ENCODE results near the gene CCDC180. TPM values are rescaled to one million over a fixed set of nuclear protein-coding genes. Genes with fewer than 3 reads are reported as not detected.

The CCDC180 gene
- polyA plus RNA-seq, 1 donor from 2014 or later: 5.8 TPM

- H3K79me2 ChIP-seq (replicated peaks; ENCODE audit: insufficient read depth, low read length): no peaks in the 10 kb centered on the region
- H4K20me1 ChIP-seq (ENCODE audit: insufficient read depth): no peaks in the 10 kb centered on the region
- H3K4me2 ChIP-seq (ENCODE audit: low read length): no peak overlapping the region
- TF ChIP-seq EP300 (conservative IDR thresholded peaks at IDR 0.05; ENCODE audit: poor library complexity, severe bottlenecking) (no peak), MXI1 (conservative IDR thresholded peaks at IDR 0.05; ENCODE audit: poor library complexity, severe bottlenecking) (no peak), POLR2AphosphoS5 (IDR thresholded peaks at IDR 0.05) (no peak), SMC3 (conservative IDR thresholded peaks at IDR 0.05; ENCODE audit: poor library complexity) (no peak), REST (IDR thresholded peaks at IDR 0.05; ENCODE audit: borderline replicate concordance) (no peak), RAD21 (conservative IDR thresholded peaks at IDR 0.05) (no peak), TAF1 (IDR thresholded peaks at IDR 0.05; ENCODE audit: low read depth) (no peak), EZH2 (IDR thresholded peaks at IDR 0.05; ENCODE audit: borderline replicate concordance, insufficient read depth, low read length, poor library complexity, severe bottlenecking) (no peak), CTCF (IDR thresholded peaks at IDR 0.05; ENCODE audit: poor library complexity, severe bottlenecking) (no peak)
- no peaks in the 10 kb centered on the region for H3K9me3 ChIP-seq (ENCODE audit: low read length)
- no peak overlapping the region for H3K27ac ChIP-seq (ENCODE audit: low read length)
- H2AFZ ChIP-seq (ENCODE audit: low read depth, low read length): no peak overlapping the region
- no peaks in the 10 kb centered on the region for H3K36me3 ChIP-seq (ENCODE audit: insufficient read depth, low read length)
- H3K4me3 ChIP-seq (ENCODE audit: low read length): no peak overlapping the region
- no peaks in the 10 kb centered on the region for H3K9me2 ChIP-seq (ENCODE audit: insufficient read depth, low read length)
- no peak overlapping the region for H3K9ac ChIP-seq (ENCODE audit: low read length)
- no peaks in the 10 kb centered on the region for H3F3A ChIP-seq (ENCODE audit: insufficient read depth, low read length, poor library complexity, severe bottlenecking)
- no peaks in the 10 kb centered on the region for H3K27me3 ChIP-seq (ENCODE audit: insufficient read depth, low read depth, low read length)
Measured at GRCh38 chr9:97316904-97317303, 9.4 kb downstream of the CCDC180 start.

- Histone ChIP-seq H4K20me1 (ENCODE audit: insufficient read depth) (no peaks in the 10 kb centered on the region), H3K79me2 (replicated peaks; ENCODE audit: insufficient read depth, low read length) (no peaks in the 10 kb centered on the region), H3K27ac (ENCODE audit: low read length) (no peak overlapping the region), H3K9me2 (ENCODE audit: insufficient read depth, low read length) (no peaks in the 10 kb centered on the region), H2AFZ (ENCODE audit: low read depth, low read length) (no peak overlapping the region), H3F3A (ENCODE audit: insufficient read depth, low read length, poor library complexity, severe bottlenecking) (no peaks in the 10 kb centered on the region), H3K4me3 (ENCODE audit: low read length) (no peak overlapping the region), H3K36me3 (ENCODE audit: insufficient read depth, low read length) (no peaks in the 10 kb centered on the region), H3K27me3 (ENCODE audit: insufficient read depth, low read depth, low read length) (no peaks in the 10 kb centered on the region), H3K9me3 (ENCODE audit: low read length) (no peaks in the 10 kb centered on the region), H3K4me2 (ENCODE audit: low read length) (no peak overlapping the region), H3K9ac (ENCODE audit: low read length) (no peak overlapping the region)
- no peak for TF ChIP-seq EZH2 (IDR thresholded peaks at IDR 0.05; ENCODE audit: borderline replicate concordance, insufficient read depth, low read length, poor library complexity, severe bottlenecking)
- TF ChIP-seq POLR2AphosphoS5 (IDR thresholded peaks at IDR 0.05): no peak
- TF ChIP-seq MXI1 (conservative IDR thresholded peaks at IDR 0.05; ENCODE audit: poor library complexity, severe bottlenecking): no peak
- no peak for TF ChIP-seq SMC3 (conservative IDR thresholded peaks at IDR 0.05; ENCODE audit: poor library complexity)
- TF ChIP-seq RAD21 (conservative IDR thresholded peaks at IDR 0.05): no peak
- no peak for TF ChIP-seq TAF1 (IDR thresholded peaks at IDR 0.05; ENCODE audit: low read depth)
- TF ChIP-seq CTCF (IDR thresholded peaks at IDR 0.05; ENCODE audit: poor library complexity, severe bottlenecking): no peak
- no peak for TF ChIP-seq REST (IDR thresholded peaks at IDR 0.05; ENCODE audit: borderline replicate concordance)
- no peak for TF ChIP-seq EP300 (conservative IDR thresholded peaks at IDR 0.05; ENCODE audit: poor library complexity, severe bottlenecking)
Measured at GRCh38 chr9:97318433-97318832, 11.0 kb downstream of the CCDC180 start.
